NT2/D1 (cell line): Measurements from ENCODE around the gene KLHL40.

Experiments used
- YY1 ChIP-seq: IDR thresholded peaks from 2 replicates; pipeline ENCODE4 v1.6.1; 2011; ENCODE audit not compliant: insufficient read length, insufficient read depth
- ZNF274 ChIP-seq: IDR thresholded peaks from 2 replicates; pipeline ENCODE4 v1.6.1; 2011; ENCODE audit warnings: mild to moderate bottlenecking, low read depth, low read length

- TF ChIP-seq YY1 (no peak), ZNF274 (no peak)
These were observed 44.2 kb downstream of the KLHL40 start for GRCh38 chr3:42729404-42730145.
